Stomach smooth muscle (tissue), 2 donors: ENCODE measurements around the gene FAS.

Source experiments
- H3K27ac ChIP-seq: one replicate; pipeline ENCODE4 v1.7.0; 2013; ENCODE audit warnings: mild to moderate bottlenecking, low read length, inconsistent platforms
- H3K27me3 ChIP-seq, 2 donors: one replicate each; pipeline ENCODE4 v1.7.0; 2013; ENCODE audit warnings: low read length in 2 of 2; ENCODE audit not compliant: insufficient read depth in 2 of 2, control insufficient read depth in 1 of 2
- H3K36me3 ChIP-seq, 2 donors: one replicate each; pipeline ENCODE4 v1.7.0; 2013; ENCODE audit warnings: low read length in 2 of 2; ENCODE audit not compliant: control insufficient read depth in 2 of 2, insufficient read depth in 2 of 2
- H3K4me1 ChIP-seq: one replicate; pipeline ENCODE4 v1.7.0; 2013; ENCODE audit warnings: low read length; ENCODE audit not compliant: control insufficient read depth, insufficient read depth
- H3K4me3 ChIP-seq, 2 donors: one replicate each; pipeline ENCODE4 v1.7.0; 2013; ENCODE audit warnings: low read length in 2 of 2
- H3K9ac ChIP-seq, 2 donors: one replicate each; pipeline ENCODE4 v1.7.0; 2013; ENCODE audit warnings: low read length in 2 of 2, mild to moderate bottlenecking in 1 of 2
- H3K9me3 ChIP-seq, 2 donors: one replicate each; pipeline ENCODE4 v1.7.0; 2013; ENCODE audit warnings: low read length in 2 of 2; ENCODE audit not compliant: control insufficient read depth in 2 of 2
- donor health status: healthy.
- donor health status: Pancreatic carcinoma.

The FAS gene

DNA sequence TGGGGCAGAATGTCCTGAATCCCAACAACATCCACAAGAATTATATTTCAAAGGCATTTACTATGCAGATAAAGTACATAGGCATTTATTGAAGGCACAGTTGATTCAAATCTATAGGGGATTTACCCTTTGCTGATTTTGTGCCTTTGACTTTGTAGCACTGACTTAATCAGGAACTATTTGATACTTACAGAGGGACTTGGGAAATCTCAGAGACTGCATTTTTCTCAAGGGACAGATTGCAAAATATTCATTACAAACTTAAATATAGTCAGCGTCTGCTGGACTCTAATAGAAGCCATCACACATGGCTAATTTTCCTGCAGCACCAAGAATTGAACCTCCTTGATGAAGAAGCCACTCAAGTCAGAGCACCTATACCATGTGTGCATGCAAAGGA, 44.9 kb downstream of the FAS start:
- no peak overlapping the region for H3K9ac ChIP-seq
- no peaks in the 10 kb centered on the region for H3K36me3 ChIP-seq
- no peak overlapping the region for H3K4me3 ChIP-seq
- H3K4me1 ChIP-seq: no peaks in the 10 kb centered on the region
- H3K27ac ChIP-seq: no peak overlapping the region
- no peaks in the 10 kb centered on the region for H3K27me3 ChIP-seq
- no peaks in the 10 kb centered on the region for H3K9me3 ChIP-seq

DNA sequence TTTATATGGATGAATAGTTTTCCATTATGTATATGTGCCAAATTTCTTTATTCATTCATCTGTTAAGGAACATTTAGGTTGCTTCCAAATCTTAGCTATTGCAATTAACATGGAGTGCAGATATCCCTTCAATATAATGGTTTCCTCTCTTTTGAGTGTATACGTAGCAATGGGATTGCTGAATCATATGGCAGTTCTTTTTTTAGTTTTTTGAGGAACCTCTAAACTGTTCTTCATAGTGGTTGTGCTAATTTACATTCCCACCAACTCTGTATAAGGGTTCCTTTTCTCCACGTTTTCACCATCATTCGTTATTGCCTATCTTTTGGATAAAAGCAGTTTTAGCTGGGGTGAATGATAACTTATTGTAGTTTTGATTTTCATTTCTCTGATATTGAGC, 46.5 kb downstream of the FAS start:
- Histone ChIP-seq H3K4me3 (no peak overlapping the region), H3K27me3 (no peaks in the 10 kb centered on the region), H3K27ac (no peak overlapping the region), H3K4me1 (no peaks in the 10 kb centered on the region), H3K9me3 (no peaks in the 10 kb centered on the region), H3K9ac (no peak overlapping the region), H3K36me3 (no peaks in the 10 kb centered on the region)

DNA sequence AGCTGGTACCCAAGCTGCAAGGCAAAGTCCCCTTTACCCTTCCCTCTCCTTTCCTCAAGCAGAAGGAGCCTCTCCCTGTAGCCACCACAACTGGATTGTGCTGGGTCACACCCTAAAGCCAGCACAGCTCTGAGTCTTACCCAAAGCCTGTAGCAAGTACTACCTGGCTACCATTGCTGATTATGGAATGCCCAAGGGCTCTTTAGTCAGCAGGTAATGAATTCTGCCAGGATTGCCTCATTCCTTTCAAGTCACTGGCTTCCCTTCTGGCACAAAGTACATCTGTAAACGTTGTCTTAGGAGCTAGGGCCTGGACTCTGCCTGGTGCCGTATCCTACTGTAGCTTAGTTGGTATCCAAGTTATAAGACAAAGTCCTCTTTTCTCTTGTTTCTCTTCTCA, 52.0 kb downstream of the FAS start:
- H3K4me1 ChIP-seq: peaks cover 2% of the 10 kb centered on the region
- H3K36me3 ChIP-seq: no peaks in the 10 kb centered on the region
- H3K27me3 ChIP-seq: no peaks in the 10 kb centered on the region
- no peak overlapping the region for H3K4me3 ChIP-seq
- H3K9me3 ChIP-seq: no peaks in the 10 kb centered on the region
- H3K9ac ChIP-seq: no peak overlapping the region
- no peak overlapping the region for H3K27ac ChIP-seq

DNA sequence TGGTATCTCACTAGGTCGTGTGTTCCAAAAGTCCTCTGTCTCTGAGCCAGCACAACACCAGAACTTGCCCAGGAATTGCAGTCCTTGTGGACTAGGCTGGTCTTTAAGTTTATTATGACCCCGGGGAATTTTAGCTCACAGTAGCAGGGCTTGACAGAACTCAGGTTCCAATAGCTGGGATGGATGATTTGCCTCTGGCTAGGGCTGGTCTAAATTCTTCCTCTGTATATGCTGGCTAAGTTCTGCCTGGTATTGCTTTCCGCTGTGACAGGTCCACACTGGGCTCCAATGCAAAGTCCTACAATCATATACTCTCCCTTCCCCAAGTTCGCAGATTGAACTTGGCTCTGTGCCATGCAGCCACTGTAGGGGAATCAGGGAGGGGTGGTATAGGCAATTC, 52.5 kb downstream of the FAS start:
- Histone ChIP-seq H3K36me3 (no peaks in the 10 kb centered on the region), H3K27me3 (no peaks in the 10 kb centered on the region), H3K27ac (no peak overlapping the region), H3K9me3 (no peaks in the 10 kb centered on the region), H3K4me3 (no peak overlapping the region), H3K4me1 (peaks cover 2% of the 10 kb centered on the region), H3K9ac (no peak overlapping the region)

DNA sequence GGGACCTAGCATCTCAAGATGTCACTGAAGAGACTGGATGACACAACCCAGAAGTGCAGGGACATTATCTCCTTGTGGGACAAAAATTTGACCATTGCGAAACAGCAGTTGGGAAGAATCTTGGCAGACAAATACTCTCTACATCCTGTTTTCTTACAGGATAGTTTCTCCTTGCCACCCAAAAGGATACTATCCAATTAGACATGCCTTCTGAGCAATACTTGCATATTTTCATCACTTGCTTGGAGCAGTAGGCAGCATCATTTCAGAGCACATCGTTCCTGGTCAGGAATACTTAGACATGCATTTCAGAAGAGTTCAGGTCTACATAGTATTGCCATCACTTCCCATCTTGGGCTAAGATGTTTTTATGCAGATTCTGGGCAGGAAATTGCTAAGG, 56.8 kb downstream of the FAS start:
- H3K27ac ChIP-seq: no peak overlapping the region
- H3K27me3 ChIP-seq: no peaks in the 10 kb centered on the region
- H3K9me3 ChIP-seq: no peaks in the 10 kb centered on the region

DNA sequence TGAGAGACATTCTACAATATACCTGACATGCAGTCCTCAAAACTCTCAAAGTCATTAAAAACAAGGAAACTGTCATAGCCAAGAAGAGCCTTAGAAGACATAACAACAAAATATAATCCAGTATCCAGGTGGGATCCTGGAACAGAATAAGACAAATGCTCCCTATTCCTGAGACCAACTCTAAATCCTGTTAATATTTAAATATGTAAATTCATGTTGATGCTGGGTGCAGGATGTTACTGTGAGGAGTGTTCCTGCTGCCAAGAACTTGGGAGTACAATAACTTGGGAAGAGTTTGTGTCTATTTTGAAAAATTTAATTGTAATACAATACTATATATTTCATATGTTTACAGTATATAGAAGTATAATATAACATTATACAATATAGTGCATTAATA, 61.0 kb downstream of the FAS start:
- no peaks in the 10 kb centered on the region for H3K27me3 ChIP-seq
- no peak overlapping the region for H3K4me3 ChIP-seq
- H3K4me1 ChIP-seq: peaks cover 2% of the 10 kb centered on the region
- H3K9me3 ChIP-seq: no peaks in the 10 kb centered on the region
- no peaks in the 10 kb centered on the region for H3K36me3 ChIP-seq
- H3K27ac ChIP-seq: no peak overlapping the region
- no peak overlapping the region for H3K9ac ChIP-seq

More for the DNA sequence above, 56.8 kb downstream of the FAS start:
- H3K4me3 ChIP-seq: no peak overlapping the region
- H3K4me1 ChIP-seq: peaks cover 2% of the 10 kb centered on the region
- H3K9ac ChIP-seq: no peak overlapping the region
- no peaks in the 10 kb centered on the region for H3K36me3 ChIP-seq

DNA sequence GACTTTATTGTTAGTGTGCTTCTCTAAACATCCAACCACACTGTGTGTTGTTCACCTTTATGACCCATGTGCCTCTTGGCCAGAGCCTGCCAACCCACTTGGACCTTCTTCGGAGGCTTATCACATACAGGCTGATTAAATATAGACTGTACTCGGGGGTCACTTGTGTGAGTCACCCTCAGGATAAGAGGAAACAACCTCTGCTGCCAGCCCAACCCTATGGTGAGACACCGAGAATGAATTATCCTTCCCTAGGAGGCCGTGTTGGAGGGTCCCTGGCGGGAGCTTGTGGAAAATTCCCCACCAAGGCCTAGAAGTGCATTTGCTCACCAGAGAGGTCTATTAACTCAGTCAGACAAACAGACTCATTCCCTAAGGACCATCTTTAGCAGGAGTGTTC, 63.0 kb downstream of the FAS start:
- Histone ChIP-seq H3K9me3 (no peaks in the 10 kb centered on the region), H3K27ac (no peak overlapping the region), H3K4me3 (no peak overlapping the region), H3K4me1 (no peaks in the 10 kb centered on the region), H3K27me3 (no peaks in the 10 kb centered on the region), H3K9ac (no peak overlapping the region), H3K36me3 (no peaks in the 10 kb centered on the region)

DNA sequence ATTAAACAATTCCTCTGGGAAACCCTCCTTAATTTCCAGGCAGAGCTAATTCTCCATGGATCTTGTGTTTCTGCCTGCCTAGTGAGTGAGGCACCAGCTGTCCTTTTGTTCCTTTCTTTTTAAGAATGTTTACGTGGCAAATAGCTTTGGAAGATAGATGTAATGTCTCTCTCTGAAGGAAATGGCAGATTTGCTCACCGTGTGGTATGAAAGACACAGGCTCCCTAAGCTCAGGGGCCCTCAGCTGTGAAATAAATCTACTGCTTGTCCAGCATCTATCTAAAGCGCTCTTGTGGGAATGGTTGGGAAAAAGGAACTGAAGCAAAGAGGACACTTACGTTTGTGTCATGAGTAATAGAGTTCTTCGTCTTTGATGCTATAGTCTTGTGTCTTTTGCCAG, 64.6 kb downstream of the FAS start:
- H3K4me3 ChIP-seq: no peak overlapping the region
- no peak overlapping the region for H3K27ac ChIP-seq
- H3K9ac ChIP-seq: no peak overlapping the region
- H3K4me1 ChIP-seq: no peaks in the 10 kb centered on the region
- H3K36me3 ChIP-seq: no peaks in the 10 kb centered on the region
- no peaks in the 10 kb centered on the region for H3K9me3 ChIP-seq
- H3K27me3 ChIP-seq: no peaks in the 10 kb centered on the region

DNA sequence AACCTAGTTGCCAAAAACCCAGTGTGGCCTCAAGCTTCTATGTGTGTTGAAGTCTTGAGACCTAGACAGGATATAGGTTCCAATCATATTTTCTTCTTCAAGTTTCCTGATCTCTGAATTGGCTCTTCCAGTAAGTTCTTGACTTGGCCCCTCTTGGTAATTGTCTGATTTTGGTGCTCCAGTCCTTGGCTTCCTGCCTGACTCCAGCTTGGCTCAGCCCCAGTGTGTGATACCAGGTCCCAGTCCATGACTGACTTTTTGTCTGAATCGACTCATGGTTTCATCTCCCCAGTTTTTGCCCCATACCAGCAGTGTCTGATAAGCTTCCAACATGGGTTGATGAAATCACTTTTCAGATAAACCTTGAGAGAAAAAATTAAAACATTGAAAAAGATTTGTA, 72.3 kb downstream of the FAS start:
- no peak overlapping the region for H3K4me3 ChIP-seq
- no peak overlapping the region for H3K27ac ChIP-seq
- no peaks in the 10 kb centered on the region for H3K27me3 ChIP-seq
- no peaks in the 10 kb centered on the region for H3K4me1 ChIP-seq
- no peak overlapping the region for H3K9ac ChIP-seq
- no peaks in the 10 kb centered on the region for H3K36me3 ChIP-seq
- H3K9me3 ChIP-seq: no peaks in the 10 kb centered on the region

DNA sequence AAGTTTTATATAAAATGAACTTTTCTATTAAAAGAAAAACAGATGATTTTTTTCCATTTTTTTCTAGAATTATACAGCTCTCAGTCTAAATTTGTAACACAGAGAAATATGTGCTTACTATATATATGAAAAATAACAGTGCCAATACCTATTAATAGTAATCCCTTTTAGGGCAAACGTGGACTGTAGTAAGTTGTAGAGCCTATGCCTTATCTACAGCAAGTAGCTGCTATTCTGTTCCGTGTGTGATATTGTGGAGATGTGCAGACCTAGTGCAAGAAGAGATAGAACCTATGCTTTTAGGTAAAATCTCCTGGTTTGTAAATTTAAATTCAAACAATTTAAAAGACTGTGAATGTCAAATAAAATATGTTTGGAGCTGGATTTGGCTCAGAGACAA, 72.9 kb downstream of the FAS start:
- no peaks in the 10 kb centered on the region for H3K36me3 ChIP-seq
- H3K27ac ChIP-seq: no peak overlapping the region
- H3K4me1 ChIP-seq: no peaks in the 10 kb centered on the region
- H3K4me3 ChIP-seq: no peak overlapping the region
- no peaks in the 10 kb centered on the region for H3K27me3 ChIP-seq
- H3K9ac ChIP-seq: no peak overlapping the region
- H3K9me3 ChIP-seq: no peaks in the 10 kb centered on the region

DNA sequence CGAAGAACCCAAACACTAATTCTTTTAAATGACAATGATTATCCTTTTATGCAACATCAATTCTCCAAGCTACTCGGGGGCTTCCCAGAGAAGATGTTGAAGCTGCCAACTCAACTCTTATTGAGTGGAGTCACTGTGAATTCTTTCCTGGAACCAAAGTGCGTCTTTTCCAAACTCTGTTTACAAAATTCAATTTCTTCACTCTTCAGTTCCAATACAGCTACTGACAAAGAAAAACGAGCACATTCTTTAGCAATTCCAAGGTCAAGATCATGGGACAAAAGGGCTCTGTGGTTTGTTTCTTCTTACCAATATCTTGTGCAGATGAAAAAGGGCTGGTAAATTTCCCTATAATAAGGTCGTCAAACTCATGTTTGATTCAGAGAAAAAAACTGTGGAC, 74.2 kb downstream of the FAS start:
- no peak overlapping the region for H3K9ac ChIP-seq
- no peaks in the 10 kb centered on the region for H3K36me3 ChIP-seq
- no peaks in the 10 kb centered on the region for H3K9me3 ChIP-seq
- H3K4me1 ChIP-seq: no peaks in the 10 kb centered on the region
- H3K27me3 ChIP-seq: no peaks in the 10 kb centered on the region
- peak overlapping the region in 1 of 2 donors; percentile 24 for H3K4me3 ChIP-seq
- peak overlapping the region; percentile 12 for H3K27ac ChIP-seq
